IPS-18a (cell line): ENCODE measurements around the gene NDUFS7.

ENCODE experiments used
- H3K27ac ChIP-seq: one replicate; pipeline ENCODE4 v1.5.1; 2013; ENCODE audit warnings: low read length
- H3K27me3 ChIP-seq: one replicate; pipeline ENCODE4 v1.6.1; 2013; ENCODE audit warnings: mild to moderate bottlenecking, low read length; ENCODE audit not compliant: control insufficient read depth, insufficient read depth
- H3K36me3 ChIP-seq: one replicate; pipeline ENCODE4 v1.6.1; 2013; ENCODE audit warnings: low read depth, low read length; ENCODE audit not compliant: control insufficient read depth
- H3K4me1 ChIP-seq: one replicate; pipeline ENCODE4 v1.6.1; 2013; ENCODE audit warnings: low read depth, low read length; ENCODE audit not compliant: control insufficient read depth
- H3K4me3 ChIP-seq: one replicate; pipeline ENCODE4 v1.5.1; 2013; ENCODE audit warnings: low read length
- H3K9ac ChIP-seq: one replicate; pipeline ENCODE4 v1.6.1; 2013; ENCODE audit warnings: mild to moderate bottlenecking, low read length, moderate library complexity
- H3K9me3 ChIP-seq: one replicate; pipeline ENCODE4 v1.6.1; 2013; ENCODE audit warnings: low read depth, low read length; ENCODE audit not compliant: control insufficient read depth

NDUFS7 gene

DNA sequence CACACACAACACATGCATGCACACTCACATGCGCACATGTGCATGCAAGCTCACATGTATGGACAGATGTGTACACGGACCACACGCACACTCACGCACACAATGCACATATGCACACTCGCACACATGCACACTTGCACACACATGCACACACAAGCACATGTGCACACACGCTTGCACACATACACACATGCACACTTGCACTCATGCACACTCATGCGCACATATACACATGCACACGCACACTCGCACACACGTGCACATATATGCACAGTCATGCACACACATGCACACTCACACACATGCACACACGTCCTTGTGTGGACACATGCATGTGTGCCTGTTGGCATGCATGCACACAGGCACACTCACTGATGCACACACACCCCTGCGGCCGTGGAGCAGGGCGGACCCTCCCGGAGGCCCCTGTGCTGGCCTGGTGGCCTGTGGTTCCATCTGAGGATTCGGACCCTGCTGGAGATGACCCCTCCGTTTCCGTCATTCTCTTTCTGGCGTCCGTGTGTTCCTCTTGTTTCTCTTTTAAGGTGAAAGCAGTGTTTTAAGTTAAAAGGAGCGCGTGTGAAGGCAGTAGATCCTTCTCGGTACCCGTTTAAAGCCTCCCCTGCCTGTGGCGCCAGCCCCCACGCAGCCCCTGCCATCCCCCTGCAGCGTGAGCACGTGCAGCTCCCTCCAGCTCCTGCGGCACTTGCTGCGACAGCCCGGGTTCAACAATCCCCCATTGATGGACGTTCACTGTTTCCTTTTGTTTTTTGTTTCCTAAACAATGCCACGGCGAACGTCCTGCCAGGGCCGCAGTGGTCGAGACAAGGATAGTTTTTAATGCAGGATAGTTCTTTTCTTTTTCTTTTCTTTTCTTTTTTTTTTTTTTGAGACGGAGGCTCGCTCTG, 5.6 kb downstream of the NDUFS7 start:
- Histone ChIP-seq H3K27ac (no peak overlapping the region), H3K4me1 (no peaks in the 10 kb centered on the region), H3K27me3 (no peaks in the 10 kb centered on the region), H3K36me3 (peaks cover 20% of the 10 kb centered on the region), H3K9ac (no peak overlapping the region), H3K4me3 (no peak overlapping the region), H3K9me3 (no peaks in the 10 kb centered on the region)

DNA sequence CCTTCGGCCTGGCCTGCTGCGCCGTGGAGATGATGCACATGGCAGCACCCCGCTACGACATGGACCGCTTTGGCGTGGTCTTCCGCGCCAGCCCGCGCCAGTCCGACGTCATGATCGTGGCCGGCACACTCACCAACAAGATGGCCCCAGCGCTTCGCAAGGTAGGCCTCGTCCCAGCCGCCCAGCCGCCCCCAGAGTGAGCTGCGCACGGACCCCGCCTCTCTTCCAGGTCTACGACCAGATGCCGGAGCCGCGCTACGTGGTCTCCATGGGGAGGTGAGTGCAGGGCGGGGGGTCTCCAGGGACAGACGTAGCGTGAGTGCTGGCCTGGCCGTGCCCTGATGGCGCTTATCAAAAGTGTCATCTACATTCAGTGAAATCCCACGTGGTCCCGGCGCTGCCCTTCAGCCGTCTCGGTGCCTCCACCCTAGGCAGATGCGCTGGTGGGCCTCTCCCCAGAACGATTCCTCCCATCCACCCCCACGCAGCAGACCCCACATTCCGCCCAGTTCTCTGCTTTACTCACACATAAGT, 7.2 kb downstream of the NDUFS7 start:
- Histone ChIP-seq H3K27me3 (no peaks in the 10 kb centered on the region), H3K4me1 (no peaks in the 10 kb centered on the region), H3K36me3 (peaks cover 20% of the 10 kb centered on the region), H3K9me3 (no peaks in the 10 kb centered on the region), H3K4me3 (no peak overlapping the region), H3K27ac (no peak overlapping the region), H3K9ac (no peak overlapping the region)

DNA sequence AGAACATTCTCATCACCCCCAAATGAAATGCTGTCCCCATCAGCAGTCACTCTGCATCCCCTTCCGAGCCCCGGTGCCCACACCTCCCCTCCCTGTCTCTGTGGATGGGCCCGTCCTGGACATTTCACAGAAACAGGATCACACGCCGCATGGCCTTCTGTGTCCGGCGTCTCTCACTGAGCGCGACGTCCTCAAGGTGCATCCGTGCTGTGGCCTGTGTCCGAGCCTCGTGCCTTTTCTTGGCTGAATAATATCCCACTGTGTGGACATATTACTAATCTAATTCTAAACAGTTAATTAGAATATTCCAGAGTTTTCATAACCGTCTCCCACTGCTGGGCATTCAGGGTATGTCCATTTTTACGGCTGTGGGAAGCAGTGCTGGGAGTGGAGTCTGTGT, 8.7 kb downstream of the NDUFS7 start:
- Histone ChIP-seq H3K4me1 (no peaks in the 10 kb centered on the region), H3K27ac (no peak overlapping the region), H3K4me3 (no peak overlapping the region), H3K36me3 (peaks cover 20% of the 10 kb centered on the region), H3K9me3 (no peaks in the 10 kb centered on the region), H3K27me3 (no peaks in the 10 kb centered on the region), H3K9ac (no peak overlapping the region)

DNA sequence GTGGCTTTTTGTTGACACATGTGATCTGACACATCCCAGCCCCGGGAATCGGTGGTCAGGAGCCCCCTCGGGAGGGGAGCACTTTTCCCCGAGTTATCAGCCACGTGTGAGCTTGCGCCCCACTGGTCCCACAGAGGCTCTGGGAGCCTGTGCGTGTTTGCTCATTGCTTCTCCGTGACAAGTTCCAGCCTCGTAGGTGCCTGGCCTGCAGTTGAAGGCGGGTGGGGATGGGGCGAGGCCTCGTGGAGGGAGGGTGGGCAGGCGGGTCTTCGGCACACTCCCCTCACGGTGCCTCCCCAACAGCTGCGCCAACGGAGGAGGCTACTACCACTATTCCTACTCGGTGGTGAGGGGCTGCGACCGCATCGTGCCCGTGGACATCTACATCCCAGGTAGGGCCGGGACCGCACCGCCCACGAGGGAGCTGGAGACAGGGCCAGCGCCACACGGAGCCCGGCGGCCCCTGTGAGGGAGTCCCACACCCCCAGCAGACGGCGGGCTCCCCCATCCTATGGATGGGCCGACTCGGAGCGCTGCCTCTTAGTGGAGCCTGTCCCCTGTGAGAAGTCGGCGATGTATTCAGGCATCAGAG, 9.3 kb downstream of the NDUFS7 start:
- H3K9me3 ChIP-seq = no peaks in the 10 kb centered on the region
- H3K4me1 ChIP-seq = no peaks in the 10 kb centered on the region
- no peak overlapping the region for H3K9ac ChIP-seq
- H3K27ac ChIP-seq = no peak overlapping the region
- H3K4me3 ChIP-seq = no peak overlapping the region
- peaks cover 20% of the 10 kb centered on the region for H3K36me3 ChIP-seq
- no peaks in the 10 kb centered on the region for H3K27me3 ChIP-seq

DNA sequence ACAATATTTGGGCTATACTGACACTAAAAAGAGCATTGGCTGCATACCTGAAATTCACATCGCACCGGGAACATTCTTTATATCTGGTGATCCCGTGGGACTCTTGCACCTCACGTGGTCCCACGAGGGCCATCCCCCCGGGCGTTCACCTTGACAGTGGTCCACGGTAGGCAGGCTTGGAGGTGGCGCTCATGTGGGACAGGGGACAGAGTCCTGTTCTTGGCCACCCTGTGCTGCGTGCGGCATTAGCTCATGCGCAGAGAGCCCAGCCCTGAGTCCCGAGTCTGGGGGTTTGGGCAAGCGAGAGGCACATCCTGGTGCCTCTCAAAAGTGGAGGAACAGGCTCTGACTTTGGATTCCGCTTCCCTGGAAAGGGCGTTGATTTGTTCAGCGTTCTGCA, 10.1 kb downstream of the NDUFS7 start:
- no peak overlapping the region for H3K27ac ChIP-seq
- no peaks in the 10 kb centered on the region for H3K4me1 ChIP-seq
- H3K27me3 ChIP-seq = no peaks in the 10 kb centered on the region
- no peak overlapping the region for H3K9ac ChIP-seq
- H3K4me3 ChIP-seq = no peak overlapping the region
- no peaks in the 10 kb centered on the region for H3K9me3 ChIP-seq
- H3K36me3 ChIP-seq = peaks cover 16% of the 10 kb centered on the region

DNA sequence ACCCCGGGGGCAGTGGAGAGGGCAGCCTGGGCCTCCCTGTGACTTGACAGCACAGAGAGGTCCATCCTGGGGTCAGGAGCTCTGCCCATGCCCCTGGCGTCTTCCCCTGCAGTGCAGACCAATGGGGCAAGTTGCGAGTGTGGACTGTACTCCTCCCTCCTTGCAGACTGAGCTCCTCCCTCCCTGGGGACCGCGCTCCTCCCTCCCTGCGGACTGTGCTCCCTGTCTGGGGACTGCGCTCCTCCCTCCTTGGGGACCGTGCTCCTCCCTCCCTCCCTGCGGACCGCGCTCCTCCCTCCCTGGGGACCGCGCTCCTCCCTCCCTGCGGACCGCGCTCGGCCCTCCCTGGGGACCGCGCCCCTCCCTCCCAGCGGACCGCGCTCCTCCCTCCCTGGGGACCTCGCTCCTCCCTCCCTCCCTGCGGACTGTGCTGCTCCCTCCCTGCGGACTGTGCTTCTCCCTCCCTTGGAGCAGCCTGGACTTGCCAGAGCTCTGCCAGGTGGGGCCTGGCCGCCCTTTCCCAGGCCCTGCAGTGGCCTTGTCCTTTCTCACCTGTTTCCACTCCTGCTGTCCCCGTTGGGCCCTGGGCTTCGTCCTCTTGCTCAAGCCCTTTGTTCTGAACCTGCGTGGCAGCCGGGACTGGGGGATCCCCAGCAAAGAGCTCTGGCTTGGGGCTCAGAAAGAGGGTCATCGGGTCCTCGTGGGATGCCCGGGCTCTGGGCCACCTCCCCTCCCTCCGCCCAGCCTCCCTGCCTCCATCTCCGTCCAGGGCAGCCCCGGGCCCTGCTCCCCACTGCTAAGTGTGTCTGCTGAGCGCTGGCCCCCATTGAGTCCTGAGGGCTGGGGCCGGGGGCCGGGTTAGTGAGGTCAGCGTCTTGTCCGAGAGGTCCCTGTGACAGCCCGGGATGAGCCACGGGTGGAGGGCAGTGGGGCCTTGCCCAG, 10.8 kb downstream of the NDUFS7 start:
- Histone ChIP-seq H3K36me3 (peaks cover 10% of the 10 kb centered on the region), H3K9ac (no peak overlapping the region), H3K4me1 (no peaks in the 10 kb centered on the region), H3K4me3 (no peak overlapping the region), H3K27ac (no peak overlapping the region), H3K27me3 (no peaks in the 10 kb centered on the region), H3K9me3 (no peaks in the 10 kb centered on the region)

DNA sequence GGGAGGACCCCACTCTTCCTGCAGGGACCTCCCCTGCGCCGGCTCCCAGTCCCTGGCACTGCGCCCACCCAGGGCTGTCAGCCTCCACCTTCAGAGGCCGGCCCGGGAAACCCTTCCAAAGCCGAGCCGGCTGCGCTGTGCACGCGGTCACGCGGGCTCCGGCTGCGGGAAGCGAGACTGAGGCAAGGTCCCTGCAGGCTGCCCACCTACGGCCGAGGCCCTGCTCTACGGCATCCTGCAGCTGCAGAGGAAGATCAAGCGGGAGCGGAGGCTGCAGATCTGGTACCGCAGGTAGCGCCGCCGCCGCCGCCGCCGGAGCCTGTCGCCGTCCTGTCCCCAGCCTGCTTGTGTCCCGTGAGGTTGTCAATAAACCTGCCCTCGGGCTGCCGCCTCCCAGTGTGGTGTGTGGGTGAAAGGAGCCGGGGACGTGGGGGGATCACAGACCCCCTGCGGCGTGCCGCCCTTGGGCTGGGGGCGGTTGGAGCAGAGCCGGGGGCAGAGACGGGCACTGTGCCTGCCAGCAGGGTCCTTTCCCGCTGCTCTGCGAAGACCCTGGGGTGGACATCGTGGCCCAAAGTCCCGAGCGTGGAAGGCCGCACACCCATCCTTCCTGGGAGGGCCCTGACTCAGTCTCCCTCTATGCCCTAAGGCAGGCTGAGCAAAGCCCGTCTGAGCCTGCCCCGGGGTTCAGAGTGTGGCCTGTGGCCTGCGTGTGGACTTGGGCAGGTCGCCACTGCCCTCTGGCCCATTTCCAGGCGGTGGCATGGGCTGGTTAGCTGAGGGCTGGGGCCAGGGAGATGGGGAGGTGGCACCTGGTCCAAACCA, 11.7 kb downstream of the NDUFS7 start:
- H3K4me1 ChIP-seq = no peaks in the 10 kb centered on the region
- H3K9me3 ChIP-seq = no peaks in the 10 kb centered on the region
- H3K27ac ChIP-seq = no peak overlapping the region
- H3K9ac ChIP-seq = no peak overlapping the region
- H3K27me3 ChIP-seq = peaks cover under 1% of the 10 kb centered on the region
- H3K4me3 ChIP-seq = no peak overlapping the region
- peaks cover 10% of the 10 kb centered on the region for H3K36me3 ChIP-seq

DNA sequence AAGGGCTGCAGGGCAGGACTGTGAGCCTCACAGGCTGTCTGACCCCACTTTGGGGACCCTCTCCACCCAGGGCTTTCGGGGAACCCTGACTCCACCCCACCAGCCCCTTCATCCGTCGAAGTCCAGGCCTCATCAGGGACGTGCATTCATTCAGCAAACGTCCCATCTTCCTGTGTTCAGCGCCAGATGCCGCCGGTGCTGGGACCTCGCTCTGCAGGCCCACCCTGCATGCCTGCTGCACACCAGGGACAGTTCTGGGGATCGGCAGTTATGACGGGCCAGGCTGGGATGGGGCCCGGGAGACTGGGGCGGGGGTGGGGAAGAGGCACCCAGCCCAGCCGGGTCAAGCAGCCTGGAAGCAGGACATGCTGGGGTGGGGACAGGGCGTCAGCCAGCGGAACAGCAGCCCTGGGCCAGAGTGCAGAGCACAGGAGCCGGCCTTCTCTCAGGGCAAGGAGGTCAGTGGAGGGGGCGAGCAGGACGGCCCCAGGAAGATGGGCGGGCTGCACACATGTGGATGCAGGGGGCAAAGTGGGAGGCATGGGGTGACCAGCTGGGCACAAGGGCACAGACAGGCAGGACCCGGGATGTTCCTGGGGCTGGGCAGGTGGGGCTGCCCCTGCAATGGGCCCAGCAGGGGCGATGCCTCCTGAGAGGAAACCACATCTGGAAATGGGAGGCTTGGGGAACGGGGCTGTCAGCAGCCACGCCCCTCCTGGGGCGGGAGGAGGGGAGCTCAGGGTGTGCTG, 12.5 kb downstream of the NDUFS7 start:
- Histone ChIP-seq H3K9me3 (no peaks in the 10 kb centered on the region), H3K4me3 (no peak overlapping the region), H3K36me3 (peaks cover 10% of the 10 kb centered on the region), H3K4me1 (no peaks in the 10 kb centered on the region), H3K27me3 (peaks cover 6% of the 10 kb centered on the region), H3K9ac (no peak overlapping the region), H3K27ac (no peak overlapping the region)

DNA sequence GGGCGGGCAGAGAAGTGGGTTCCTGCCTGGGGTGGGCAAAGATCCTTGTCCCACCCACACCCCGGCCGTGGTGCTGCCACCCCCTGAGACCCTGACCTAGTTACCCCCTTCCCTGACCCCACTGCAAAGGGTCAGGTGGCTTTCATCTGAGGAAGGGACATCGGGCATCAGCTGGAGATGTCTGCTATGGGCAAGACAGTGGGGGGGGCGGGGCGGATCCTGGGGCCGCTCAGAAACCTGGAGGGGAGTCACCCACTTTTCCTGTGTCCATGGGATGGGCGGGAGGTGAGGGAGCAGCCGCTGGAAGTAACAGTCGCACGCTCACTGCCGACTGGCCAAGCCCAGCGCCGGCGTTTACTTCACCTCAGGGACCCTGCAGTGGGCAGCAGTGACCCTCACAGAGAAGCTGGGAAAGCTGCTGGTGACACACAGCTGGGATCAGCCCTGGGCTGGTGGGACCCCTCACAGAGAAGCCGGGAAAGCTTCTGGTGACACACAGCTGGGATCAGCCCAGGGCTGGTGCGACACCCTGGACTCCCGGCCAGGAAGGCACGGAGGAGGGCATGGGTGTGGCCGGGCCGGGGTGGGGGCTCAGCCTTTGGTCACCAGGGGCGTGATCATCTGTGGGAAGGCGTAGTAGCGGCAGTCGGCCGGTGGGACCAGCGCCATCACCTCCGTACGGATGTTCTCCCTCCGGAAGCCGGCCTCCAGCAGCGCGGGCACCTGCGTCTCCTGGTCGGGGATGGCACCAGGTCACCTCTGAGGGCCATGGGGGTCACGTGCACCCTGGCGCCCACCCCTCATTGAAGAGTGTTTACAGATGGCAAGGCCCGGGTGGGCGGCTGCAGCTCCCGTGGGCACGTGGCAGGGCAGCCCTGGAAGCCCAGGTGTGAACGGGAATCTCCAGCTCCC, 13.3 kb downstream of the NDUFS7 start:
- Histone ChIP-seq H3K27me3 (peaks cover 10% of the 10 kb centered on the region), H3K9me3 (no peaks in the 10 kb centered on the region), H3K9ac (no peak overlapping the region), H3K4me3 (no peak overlapping the region), H3K4me1 (no peaks in the 10 kb centered on the region), H3K27ac (no peak overlapping the region), H3K36me3 (peaks cover 10% of the 10 kb centered on the region)
